ENCODE measurements around the gene SH2D4B. TPM values are rescaled to one million over a fixed set of nuclear protein-coding genes. Genes with fewer than 3 reads are reported as not detected.
"Not testable (repeated sequence)": the region's sequence is repeated elsewhere in the genome, so short reads cannot be mapped to it uniquely, and the experiment has no call there.

Gene SH2D4B
- total and polyA plus RNA-seq, 5 experiments from 2014 or later: 0.11 to 0.36 TPM; not detected in 3

DNA sequence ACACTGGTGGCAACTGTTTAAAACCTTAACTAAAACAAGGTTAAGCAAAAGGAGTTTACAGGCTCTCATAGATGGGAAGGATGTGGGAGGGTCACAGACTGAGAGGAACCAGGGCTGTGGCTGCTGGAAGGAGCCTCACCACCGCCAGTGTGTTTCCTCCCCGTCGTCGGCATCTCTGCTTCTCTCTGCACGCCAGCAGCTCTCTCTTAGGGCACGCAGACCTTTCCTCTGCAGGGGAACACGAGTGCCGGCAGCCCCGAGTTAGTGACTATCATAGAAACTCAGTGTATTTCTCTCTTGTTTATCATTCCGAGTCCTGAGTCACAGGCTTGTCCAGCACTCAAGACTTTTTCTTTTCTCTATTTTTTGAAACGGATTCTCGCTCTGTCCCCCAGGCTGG lies 8.1 kb upstream of the SH2D4B start:
- no peaks in the 10 kb centered on the region for H3K27me3 Mint-ChIP-seq
- H3K4me1 Mint-ChIP-seq: peaks cover 48 to 81% (median 80%) of the 10 kb centered on the region in 4 donors
- H3K36me3 Mint-ChIP-seq: peaks cover 0 to 14% (median 0%) of the 10 kb centered on the region in 3 donors
- no peaks in the 10 kb centered on the region for H3K9me3 Mint-ChIP-seq
- ATAC-seq: peak; percentile 82 to 87
- H3K27ac Mint-ChIP-seq: peak overlapping the region; percentile 89 to 100 (median 93)
- POLR2A ChIA-PET: interaction anchor here (1.3 to 2.5 kb wide), 2 partner anchors 18 to 24 kb away, joined by 3 to 11 read pairs; no protein-coding TSS in a partner anchor
- H3K4me3 Mint-ChIP-seq: peak overlapping the region; percentile 59 to 89 (median 78)
- peak in 9 of 10 donors; percentile 18 to 79 (median 56) for DNase-seq

DNA sequence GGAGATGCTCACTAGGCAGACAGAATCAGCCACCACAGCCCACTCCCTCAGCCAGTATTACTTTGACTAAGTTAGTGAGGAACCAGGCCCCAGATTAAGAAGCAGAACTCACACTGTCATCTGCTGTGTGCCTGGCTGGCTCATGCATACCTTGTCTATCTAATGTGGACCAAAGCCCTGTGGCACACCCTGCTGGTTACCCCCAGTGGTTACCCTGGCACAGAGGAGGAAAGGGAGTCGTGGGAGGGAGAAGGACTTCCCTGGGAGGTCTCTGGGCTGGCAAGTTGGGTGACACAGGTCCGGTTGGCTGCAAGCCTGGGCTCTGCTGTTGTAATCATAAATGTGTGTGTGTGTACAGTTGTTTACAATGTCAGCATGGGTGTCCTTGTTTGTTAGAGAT lies 7.5 kb upstream of the SH2D4B start:
- ATAC-seq: peak; percentile 43 to 53
- DNase-seq: peak in 6 of 10 donors; percentile 17 to 39 (median 32)
- peaks cover 0 to 14% (median 0%) of the 10 kb centered on the region in 3 donors for H3K36me3 Mint-ChIP-seq
- H3K4me3 Mint-ChIP-seq: peak overlapping the region; percentile 59 to 89 (median 78)
- no peaks in the 10 kb centered on the region for H3K27me3 Mint-ChIP-seq
- peak overlapping the region; percentile 89 to 100 (median 93) for H3K27ac Mint-ChIP-seq
- POLR2A ChIA-PET: interaction anchor here (1.3 to 2.5 kb wide), 4 partner anchors 18 to 86 kb away, joined by 3 to 11 read pairs (median 4); no protein-coding TSS in a partner anchor
- peaks cover 48 to 77% (median 74%) of the 10 kb centered on the region in 4 donors for H3K4me1 Mint-ChIP-seq
- H3K9me3 Mint-ChIP-seq: no peaks in the 10 kb centered on the region

DNA sequence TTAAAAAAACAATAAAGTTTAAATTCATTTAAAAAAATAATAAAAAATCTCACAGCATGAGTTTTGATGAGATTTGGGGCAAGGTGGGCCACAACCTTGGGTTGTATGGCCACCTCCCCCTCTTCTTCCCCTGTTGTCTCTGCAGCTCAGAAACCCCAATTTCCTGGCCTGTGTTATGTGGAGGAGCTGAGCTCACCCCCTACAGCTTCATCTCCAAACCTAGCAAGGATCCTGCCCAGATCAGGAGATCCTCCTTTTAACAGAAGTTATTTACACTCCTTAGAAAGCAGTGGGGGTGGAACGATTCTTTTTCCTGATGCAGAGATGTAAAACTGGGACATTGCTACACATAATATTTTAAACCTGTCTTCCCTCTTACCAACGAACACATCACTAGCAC lies 6.9 kb upstream of the SH2D4B start:
- no peaks in the 10 kb centered on the region for H3K9me3 Mint-ChIP-seq
- DNase-seq (peak in 5 of 10 donors; percentile 20 to 64 (median 35)), ATAC-seq (peak; percentile 44 to 56)
- H3K36me3 Mint-ChIP-seq: peaks cover 0 to 13% (median 2%) of the 10 kb centered on the region in 3 donors
- H3K27me3 Mint-ChIP-seq: no peaks in the 10 kb centered on the region
- H3K27ac Mint-ChIP-seq: peak overlapping the region; percentile 38 to 100 (median 93)
- POLR2A ChIA-PET: interaction anchor here (1.4 to 2.5 kb wide), 3 partner anchors 25 to 87 kb away, joined by 4 to 11 read pairs (median 5); no protein-coding TSS in a partner anchor
- peak overlapping the region; percentile 46 to 88 (median 73) for H3K4me3 Mint-ChIP-seq
- peaks cover 50 to 75% (median 73%) of the 10 kb centered on the region in 4 donors for H3K4me1 Mint-ChIP-seq

DNA sequence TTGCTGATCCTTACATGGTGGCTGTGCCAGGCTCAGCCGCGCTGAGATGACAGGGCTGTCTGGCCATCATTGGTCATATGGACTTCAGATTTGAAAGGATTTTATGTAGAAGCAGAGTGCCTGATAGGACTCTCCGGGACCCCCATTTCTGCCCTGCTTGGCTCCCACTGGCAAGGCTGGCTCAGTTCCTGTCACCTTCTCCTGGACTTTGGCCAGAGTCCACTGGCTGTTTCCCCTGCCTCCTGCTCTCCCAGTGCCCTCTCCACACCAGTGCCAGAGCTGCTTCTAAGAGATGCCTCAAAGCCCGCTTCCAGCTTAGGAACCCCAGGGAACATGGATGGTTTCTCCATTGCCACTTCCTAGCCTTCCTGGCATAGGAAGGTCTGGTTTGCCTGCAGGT lies 5.1 kb upstream of the SH2D4B start:
- peak overlapping the region; percentile 50 to 100 (median 90) for H3K27ac Mint-ChIP-seq
- POLR2A ChIA-PET: interaction anchor here (0.5 to 1.3 kb wide), 2 partner anchors 21 to 59 kb away, joined by 3 to 6 read pairs; no protein-coding TSS in a partner anchor
- H3K9me3 Mint-ChIP-seq: no peaks in the 10 kb centered on the region
- no peaks in the 10 kb centered on the region for H3K27me3 Mint-ChIP-seq
- ATAC-seq (no peak), DNase-seq (no peak)
- peaks cover 0 to 10% (median 2%) of the 10 kb centered on the region in 3 donors for H3K36me3 Mint-ChIP-seq
- H3K4me1 Mint-ChIP-seq: peaks cover 41 to 71% (median 64%) of the 10 kb centered on the region in 4 donors
- peak overlapping the region in 9 of 10 donors; percentile 1 to 78 (median 49) for H3K4me3 Mint-ChIP-seq

DNA sequence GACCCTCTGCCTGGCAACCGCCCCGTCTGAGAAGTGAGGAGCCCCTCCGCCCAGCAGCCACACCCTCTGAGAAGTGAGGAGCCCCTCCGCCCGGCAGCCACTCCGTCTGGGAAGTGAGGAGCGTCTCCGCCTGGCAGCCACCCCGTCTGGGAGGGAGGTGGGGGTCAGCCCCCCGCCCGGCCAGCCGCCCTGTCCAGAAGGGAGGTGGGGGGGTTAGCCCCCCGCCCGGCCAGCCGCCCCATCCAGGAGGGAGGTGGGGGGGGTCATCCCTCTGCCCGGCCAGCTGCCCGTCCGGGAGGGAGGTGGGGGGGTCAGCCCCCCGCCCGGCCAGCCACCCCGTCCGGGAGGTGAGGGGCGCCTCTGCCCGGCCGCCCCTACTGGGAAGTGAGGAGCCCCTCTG lies 3.6 kb upstream of the SH2D4B start:
- peaks cover 31 to 57% (median 51%) of the 10 kb centered on the region in 4 donors for H3K4me1 Mint-ChIP-seq
- H3K27me3 Mint-ChIP-seq, ATAC-seq, H3K27ac Mint-ChIP-seq, H3K36me3 Mint-ChIP-seq, POLR2A ChIA-PET, DNase-seq, H3K4me3 Mint-ChIP-seq, H3K9me3 Mint-ChIP-seq: not testable (repeated sequence)

DNA sequence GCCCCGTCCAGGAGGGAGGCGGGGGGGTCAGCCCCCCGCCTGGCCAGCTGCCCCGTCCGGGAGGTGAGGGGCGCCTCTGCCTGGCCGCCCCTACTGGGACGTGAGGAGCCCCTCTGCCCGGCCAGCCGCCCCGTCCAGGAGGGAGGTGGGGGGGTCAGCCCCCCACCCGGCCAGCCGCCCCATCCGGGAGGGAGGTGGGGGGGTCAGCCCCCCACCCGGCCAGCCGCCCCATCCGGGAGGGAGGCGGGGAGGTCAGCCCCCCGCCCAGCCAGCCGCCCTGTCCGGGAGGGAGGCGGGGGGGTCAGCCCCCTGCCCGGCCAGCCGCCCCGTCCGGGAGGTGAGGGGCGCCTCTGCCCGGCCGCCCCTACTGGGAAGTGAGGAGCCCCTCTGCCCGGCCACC lies 3.1 kb upstream of the SH2D4B start:
- H3K4me3 Mint-ChIP-seq, POLR2A ChIA-PET, DNase-seq, H3K36me3 Mint-ChIP-seq, H3K9me3 Mint-ChIP-seq, ATAC-seq, H3K27me3 Mint-ChIP-seq, H3K27ac Mint-ChIP-seq: not testable (repeated sequence)
- peaks cover 25 to 51% (median 47%) of the 10 kb centered on the region in 4 donors for H3K4me1 Mint-ChIP-seq

DNA sequence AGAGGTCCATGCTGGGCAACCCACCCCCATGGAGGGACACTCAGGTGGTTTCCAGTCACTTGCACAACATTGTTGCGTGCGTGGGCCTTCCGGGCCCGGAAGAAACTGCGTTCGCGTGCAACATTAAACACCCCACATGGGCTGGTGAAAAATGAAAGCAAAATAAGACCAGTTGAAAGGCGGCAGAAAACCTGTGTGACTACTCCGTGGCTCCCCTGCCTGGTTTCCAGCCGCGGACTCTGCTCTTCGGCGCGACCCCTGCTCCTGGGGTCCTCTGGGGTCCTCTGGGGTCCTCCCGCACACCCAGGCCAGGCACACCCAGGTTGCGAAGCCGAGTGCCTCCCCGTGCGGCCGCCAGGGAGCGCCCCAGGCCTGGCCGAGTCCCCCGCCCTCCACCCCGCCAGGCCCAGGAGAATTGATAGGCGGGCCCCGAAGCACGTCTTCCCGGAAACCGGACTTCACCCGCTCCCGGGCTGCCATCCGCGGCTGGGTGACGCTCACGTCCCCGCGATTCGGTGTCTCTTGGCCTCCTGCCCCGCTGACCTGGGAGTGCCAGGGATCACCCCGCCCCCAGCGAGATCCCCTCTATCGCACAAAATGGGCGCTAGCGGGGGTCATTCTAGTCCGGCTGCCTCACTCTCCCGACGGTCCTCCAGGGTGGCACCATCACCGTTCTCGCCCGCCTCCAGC lies 1.9 kb upstream of the SH2D4B start:
- Mint-ChIP-seq H3K27ac (peak overlapping the region; percentile 97 to 100 (median 99)), H3K4me3 (peak overlapping the region; percentile 84 to 98 (median 92)), H3K27me3 (no peaks in the 10 kb centered on the region), H3K9me3 (no peaks in the 10 kb centered on the region), H3K36me3 (peaks cover 0 to 7% (median 2%) of the 10 kb centered on the region in 3 donors), H3K4me1 (peaks cover 18 to 46% (median 38%) of the 10 kb centered on the region in 4 donors)
- ATAC-seq (peak; percentile 84 to 86), DNase-seq (peak; percentile 54 to 83 (median 67))
- POLR2A ChIA-PET: interaction anchor here (0.6 to 1.4 kb wide), 9 partner anchors 9 to 70 kb away, joined by 3 to 5 read pairs (median 4); no protein-coding TSS in a partner anchor

DNA sequence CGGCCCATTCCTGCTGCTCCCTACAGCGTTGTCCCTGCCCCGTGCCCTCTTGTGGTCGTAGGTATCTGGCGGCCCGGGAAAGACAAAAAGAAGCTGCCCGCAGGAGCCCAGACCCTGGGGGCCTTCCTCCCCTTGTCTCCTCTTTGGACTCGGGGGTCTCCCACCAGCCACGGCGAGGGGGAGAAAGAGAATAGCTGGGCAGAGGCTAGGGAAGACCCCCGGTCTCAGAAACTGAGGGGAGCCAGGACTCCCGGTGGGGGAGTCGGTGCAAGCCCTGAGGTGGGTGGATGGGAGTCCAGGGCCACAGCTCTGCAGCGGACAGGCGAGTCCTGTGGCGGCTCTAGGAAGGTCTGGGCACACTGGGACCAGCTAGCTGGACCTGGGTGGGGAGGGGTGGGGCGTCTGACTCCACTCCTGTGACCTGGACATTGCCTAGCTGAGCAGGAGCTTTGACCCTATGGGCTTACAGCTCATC lies 1.3 kb upstream of the SH2D4B start:
- Mint-ChIP-seq H3K27ac (peak overlapping the region; percentile 97 to 100 (median 99)), H3K36me3 (peaks cover 0 to 7% (median 2%) of the 10 kb centered on the region in 3 donors), H3K27me3 (no peaks in the 10 kb centered on the region), H3K4me1 (peaks cover 15 to 45% (median 33%) of the 10 kb centered on the region in 4 donors), H3K4me3 (peak overlapping the region; percentile 84 to 98 (median 92)), H3K9me3 (no peaks in the 10 kb centered on the region)
- ATAC-seq (no peak), DNase-seq (no peak)
- POLR2A ChIA-PET: interaction anchor here (0.6 to 1.4 kb wide), 9 partner anchors 9 to 71 kb away, joined by 3 to 5 read pairs (median 4); no protein-coding TSS in a partner anchor

DNA sequence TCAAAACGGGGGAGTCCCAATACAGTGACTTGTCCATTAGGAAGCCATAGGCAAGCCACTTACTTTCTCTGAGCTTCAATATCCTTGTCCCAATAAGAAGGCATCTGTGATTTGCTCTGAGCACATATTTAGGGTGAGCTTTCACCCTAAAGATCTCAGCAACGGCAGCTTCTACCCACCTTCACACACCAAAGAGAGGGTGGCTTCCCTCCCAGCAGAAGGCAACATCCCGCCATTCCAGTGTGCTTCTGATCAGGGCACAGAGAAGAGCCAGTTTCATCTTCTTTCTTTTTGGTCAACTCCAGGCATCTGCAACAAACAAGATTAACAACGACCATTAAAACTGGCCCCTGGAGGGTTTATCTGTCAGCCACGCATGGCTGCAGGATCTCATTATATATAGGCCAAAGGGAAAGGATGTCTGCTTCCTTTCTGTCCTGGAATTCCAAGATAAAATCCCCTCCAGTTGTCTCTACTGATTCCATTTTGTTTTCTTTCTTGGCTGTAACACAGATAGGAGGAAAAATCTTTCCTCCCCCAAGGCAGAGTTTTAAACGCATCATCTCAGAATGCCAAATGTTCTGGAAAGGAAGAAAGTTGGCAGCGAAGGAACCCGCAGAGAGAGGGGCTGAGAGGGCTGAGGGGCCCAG lies 491 bp upstream of the SH2D4B start:
- ATAC-seq: no peak
- H3K4me1 Mint-ChIP-seq: peaks cover 11 to 45% (median 25%) of the 10 kb centered on the region in 4 donors
- no peaks in the 10 kb centered on the region for H3K9me3 Mint-ChIP-seq

DNA sequence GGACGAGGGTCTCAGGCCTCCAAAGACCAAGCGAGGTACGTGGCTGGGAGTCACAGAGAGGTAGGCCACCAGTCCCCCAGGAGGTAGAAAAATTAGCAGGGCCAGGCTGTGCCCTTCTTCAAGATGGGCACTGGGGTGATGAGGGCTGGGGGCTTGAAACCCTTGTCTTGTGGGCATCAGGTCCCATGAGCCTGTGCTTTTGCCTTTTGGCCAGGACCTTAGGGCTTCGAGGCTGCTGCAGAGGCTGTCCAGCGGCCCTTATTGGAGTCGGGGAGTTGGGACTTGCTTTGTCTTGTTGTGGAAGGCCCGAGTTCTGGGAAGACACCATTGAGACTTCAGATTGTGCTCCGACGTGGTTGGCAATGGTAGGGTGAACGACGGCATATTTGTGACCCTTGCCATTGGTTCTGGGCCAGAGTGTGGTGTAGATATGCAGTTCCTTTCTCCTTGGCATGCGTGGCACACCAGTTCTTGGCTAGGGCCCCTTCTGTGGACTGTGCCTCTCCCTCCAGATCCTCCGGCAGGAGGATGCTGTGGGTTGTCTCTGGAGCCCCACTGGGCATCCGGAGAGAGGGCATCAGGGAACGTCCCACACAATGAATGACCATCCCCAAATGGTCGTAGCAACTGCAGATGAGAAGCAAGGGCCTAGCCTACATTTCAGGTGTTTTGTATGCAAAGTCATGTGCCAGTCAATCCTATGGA lies 931 bp downstream of the SH2D4B start:
- H3K27me3 Mint-ChIP-seq: no peaks in the 10 kb centered on the region
- DNase-seq (no peak), ATAC-seq (no peak)
- H3K27ac Mint-ChIP-seq: peak overlapping the region in 4 of 10 donors; percentile 29 to 72 (median 57)
- H3K36me3 Mint-ChIP-seq: peaks cover 0 to 2% (median 0%) of the 10 kb centered on the region in 3 donors
- no peak overlapping the region for H3K4me3 Mint-ChIP-seq
- H3K9me3 Mint-ChIP-seq: no peaks in the 10 kb centered on the region
- POLR2A ChIA-PET: no interaction called here
- peaks cover 8 to 38% (median 16%) of the 10 kb centered on the region in 4 donors for H3K4me1 Mint-ChIP-seq

More for the DNA sequence above, 491 bp upstream of the SH2D4B start:
- no peak for DNase-seq
- H3K27ac Mint-ChIP-seq: peak overlapping the region; percentile 52 to 99 (median 94)
- no peaks in the 10 kb centered on the region for H3K27me3 Mint-ChIP-seq
- POLR2A ChIA-PET: interaction anchor here (0.8 to 1.4 kb wide), 4 partner anchors 19 to 72 kb away, joined by 3 to 5 read pairs (median 4); no protein-coding TSS in a partner anchor
- H3K4me3 Mint-ChIP-seq: peak overlapping the region; percentile 59 to 98 (median 86)
- H3K36me3 Mint-ChIP-seq: peaks cover 0 to 6% (median 2%) of the 10 kb centered on the region in 3 donors

DNA sequence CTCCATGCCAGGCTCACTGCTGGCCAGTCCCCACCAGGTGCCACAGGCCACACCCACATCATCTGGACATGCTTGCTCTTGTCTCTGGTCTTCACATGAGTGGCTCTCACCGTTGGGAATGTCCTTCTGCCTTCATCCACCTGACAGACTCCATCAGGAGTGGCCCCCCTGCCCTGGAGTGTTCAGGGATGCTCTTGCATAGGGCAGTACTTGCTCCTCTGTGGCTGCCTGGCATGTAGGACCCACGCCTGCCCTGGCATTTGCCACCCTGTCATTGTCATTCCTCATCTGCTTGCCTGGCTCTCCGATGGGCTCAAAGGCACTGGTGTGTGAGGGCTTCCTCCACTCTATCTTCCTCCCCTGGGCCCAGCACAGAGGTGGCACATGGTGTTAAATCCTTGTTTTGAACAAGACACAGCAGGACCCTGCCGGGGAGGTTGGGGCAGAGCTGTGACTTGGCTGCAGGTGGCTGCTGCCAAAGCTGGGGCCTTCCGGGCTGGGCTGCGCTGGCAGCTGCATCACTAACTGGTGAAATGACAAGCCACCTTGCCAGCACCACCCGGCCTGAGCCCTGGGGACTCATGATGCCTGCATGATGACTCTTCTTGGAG lies 1.8 kb downstream of the SH2D4B start:
- POLR2A ChIA-PET: no interaction called here
- Mint-ChIP-seq H3K9me3 (no peaks in the 10 kb centered on the region), H3K36me3 (peaks cover 0 to 2% (median 0%) of the 10 kb centered on the region in 3 donors), H3K27ac (peak overlapping the region in 3 of 10 donors; percentile 33 to 63 (median 46)), H3K4me1 (peaks cover 10 to 38% (median 20%) of the 10 kb centered on the region in 4 donors), H3K27me3 (no peaks in the 10 kb centered on the region), H3K4me3 (peak overlapping the region in 1 of 10 donors; percentile 34)
- DNase-seq (no peak), ATAC-seq (no peak)
